ENCODE data around the gene PPT1.

Gene PPT1

GRCh38 chr1:40095806-40096205 lies 1.2 kb downstream of the PPT1 start:
- no peak overlapping the region for H3K4me3 ChIP-seq (ENCODE audit: low read depth, low read length)
- TF ChIP-seq CTCF (IDR thresholded peaks at IDR 0.05; ENCODE audit: low read depth, low read length) = no peak

DNA sequence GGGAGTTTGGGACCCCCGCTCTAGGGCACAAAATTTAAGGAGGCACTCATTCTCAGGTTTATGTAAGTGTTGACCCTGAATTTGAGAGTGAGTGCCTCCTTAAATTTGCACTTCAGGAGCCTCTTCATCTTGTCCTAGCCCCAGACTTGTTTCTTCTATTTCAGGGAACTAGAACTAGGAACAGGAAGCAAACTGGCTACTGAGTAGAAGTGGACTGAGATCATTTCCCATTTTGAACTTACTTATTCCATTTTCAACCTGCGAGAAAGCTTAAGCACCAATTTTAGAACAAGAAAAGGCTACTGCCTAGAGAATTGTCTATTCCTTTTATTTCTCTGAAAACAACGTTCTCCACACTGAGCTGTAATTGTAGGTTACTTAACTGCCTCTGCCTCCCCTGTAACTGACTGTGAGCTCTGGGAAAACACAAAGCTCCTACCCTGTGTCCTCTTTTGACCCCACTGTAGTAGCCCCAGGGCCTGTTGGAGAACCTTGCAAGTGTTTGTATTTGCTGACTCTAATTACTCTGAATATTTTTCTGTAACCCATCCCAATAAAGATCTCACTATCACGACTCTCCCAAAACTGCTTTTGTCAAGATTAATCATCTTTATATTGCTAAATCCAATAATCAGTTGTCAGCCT lies 2.5 kb downstream of the PPT1 start:
- Histone ChIP-seq H3K27ac (no peak overlapping the region), H3K9me3 (ENCODE audit: severe bottlenecking) (no peaks in the 10 kb centered on the region), H3K36me3 (peaks cover 35% of the 10 kb centered on the region), H3K4me3 (ENCODE audit: low read depth, low read length) (no peak overlapping the region), H3K27me3 (ENCODE audit: insufficient read depth, low read depth, severe bottlenecking) (no peaks in the 10 kb centered on the region)
- no peak for TF ChIP-seq CTCF (IDR thresholded peaks at IDR 0.05; ENCODE audit: low read depth, low read length)
- no peak for DNase-seq

More at GRCh38 chr1:40095806-40096205, 1.2 kb downstream of the PPT1 start:
- Histone ChIP-seq H3K27ac (no peak overlapping the region), H3K27me3 (ENCODE audit: insufficient read depth, low read depth, severe bottlenecking) (no peaks in the 10 kb centered on the region), H3K9me3 (ENCODE audit: severe bottlenecking) (no peaks in the 10 kb centered on the region), H3K36me3 (peaks cover 25% of the 10 kb centered on the region)
- no peak for DNase-seq

DNA sequence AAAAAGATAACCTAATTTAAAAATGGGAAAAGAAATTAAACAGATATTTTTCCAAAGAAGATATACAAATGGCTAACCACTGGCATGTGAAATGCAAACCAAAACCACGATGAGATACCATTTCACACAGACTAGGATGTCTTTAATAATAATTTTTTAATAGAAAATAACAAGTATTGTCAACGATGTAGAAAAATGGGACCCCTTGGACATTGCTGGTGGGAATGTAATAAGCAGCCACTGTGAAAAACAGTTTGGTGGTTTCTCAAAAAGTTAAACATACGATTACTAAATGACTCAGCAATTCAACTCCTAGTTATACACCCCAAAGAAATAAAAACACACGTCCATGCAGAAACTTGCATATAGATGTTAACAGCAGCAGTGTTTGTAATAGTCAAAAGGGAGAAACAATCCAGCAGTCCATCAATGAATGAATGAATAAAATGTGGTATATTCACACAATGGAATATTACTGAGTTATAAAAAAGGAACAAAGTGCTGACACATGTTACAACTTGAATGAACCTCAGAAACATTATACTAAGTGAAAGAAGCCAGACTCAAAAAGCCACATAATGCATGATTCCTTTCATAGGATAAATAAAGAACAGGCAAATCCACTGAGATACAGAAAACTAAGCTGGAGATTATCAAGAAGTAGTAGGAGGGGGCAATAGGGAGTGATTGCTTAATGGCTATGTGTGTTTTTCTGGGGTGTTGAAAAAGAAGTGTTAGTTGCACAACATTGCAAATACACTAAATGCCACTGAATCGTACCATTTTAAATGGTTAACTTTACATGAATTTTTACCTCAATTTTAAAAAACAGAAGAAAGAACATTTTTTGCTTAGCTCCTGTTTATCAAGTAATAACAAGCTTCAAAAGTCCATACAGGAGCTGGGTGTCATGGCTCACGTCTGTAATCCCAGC lies 4.1 kb downstream of the PPT1 start:
- no peaks in the 10 kb centered on the region for H3K27me3 ChIP-seq (ENCODE audit: insufficient read depth, low read depth, severe bottlenecking)
- H3K4me3 ChIP-seq (ENCODE audit: low read depth, low read length) = no peak overlapping the region
- H3K36me3 ChIP-seq = peaks cover 51% of the 10 kb centered on the region
- no peak for TF ChIP-seq CTCF (IDR thresholded peaks at IDR 0.05; ENCODE audit: low read depth, low read length)
- H3K27ac ChIP-seq = no peak overlapping the region
- no peak for DNase-seq
- no peaks in the 10 kb centered on the region for H3K9me3 ChIP-seq (ENCODE audit: severe bottlenecking)

- no peak for DNase-seq
- no peak for TF ChIP-seq CTCF (IDR thresholded peaks at IDR 0.05; ENCODE audit: low read depth, low read length)
- Histone ChIP-seq H3K9me3 (ENCODE audit: severe bottlenecking) (no peaks in the 10 kb centered on the region), H3K27ac (no peak overlapping the region), H3K27me3 (ENCODE audit: insufficient read depth, low read depth, severe bottlenecking) (no peaks in the 10 kb centered on the region), H3K36me3 (peaks cover 58% of the 10 kb centered on the region), H3K4me3 (ENCODE audit: low read depth, low read length) (no peak overlapping the region)
These were observed 4.8 kb downstream of the PPT1 start for GRCh38 chr1:40092241-40092640.

DNA sequence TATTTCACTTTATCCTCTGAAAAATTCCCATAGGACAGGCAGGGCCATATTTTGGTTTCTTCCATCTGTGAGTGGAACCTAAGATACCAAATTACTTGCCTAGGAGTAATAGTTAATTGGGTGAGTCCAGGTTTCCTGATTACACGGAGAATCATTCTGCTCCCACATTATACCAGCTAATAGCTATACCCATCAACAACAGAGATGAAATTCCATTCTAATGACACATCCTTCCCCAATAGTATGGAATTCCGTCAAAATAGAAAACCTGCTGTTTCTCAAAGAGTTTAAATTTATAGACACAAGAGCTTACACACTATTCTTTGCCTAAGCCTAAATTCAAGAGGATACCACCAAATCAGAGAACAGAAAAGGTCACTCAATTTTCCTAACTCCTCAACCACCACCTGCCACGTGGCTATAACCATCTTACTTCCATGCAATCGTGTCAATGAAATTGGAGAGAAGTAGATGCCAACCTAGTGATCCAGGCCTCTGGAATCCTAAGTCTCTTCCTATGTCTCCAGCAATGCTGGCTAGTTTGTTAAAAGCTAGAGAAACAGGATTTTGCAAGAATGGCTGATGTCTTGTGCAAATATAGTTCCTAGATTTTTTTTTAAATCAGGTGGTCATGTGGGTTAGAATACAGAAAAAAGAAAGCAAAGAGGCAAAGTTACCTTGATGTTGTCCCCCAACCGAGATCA lies 6.2 kb downstream of the PPT1 start:
- DNase-seq = no peak
- H3K36me3 ChIP-seq = peaks cover 64% of the 10 kb centered on the region

More for the DNA sequence above, 6.2 kb downstream of the PPT1 start:
- Histone ChIP-seq H3K27ac (no peak overlapping the region), H3K27me3 (ENCODE audit: insufficient read depth, low read depth, severe bottlenecking) (no peaks in the 10 kb centered on the region), H3K4me3 (ENCODE audit: low read depth, low read length) (no peak overlapping the region), H3K9me3 (ENCODE audit: severe bottlenecking) (no peaks in the 10 kb centered on the region)
- TF ChIP-seq CTCF (IDR thresholded peaks at IDR 0.05; ENCODE audit: low read depth, low read length) = no peak

All from WERI-Rb-1 (cell line).